GM18526 (cell line): ENCODE data around the gene PAM16.

ENCODE experiments used
- POLR2A ChIP-seq: IDR thresholded peaks from 3 replicates; pipeline ENCODE4 v1.6.1; 2011; ENCODE audit not compliant: insufficient read length; ENCODE audit errors: extremely low read depth

PAM16 gene

DNA sequence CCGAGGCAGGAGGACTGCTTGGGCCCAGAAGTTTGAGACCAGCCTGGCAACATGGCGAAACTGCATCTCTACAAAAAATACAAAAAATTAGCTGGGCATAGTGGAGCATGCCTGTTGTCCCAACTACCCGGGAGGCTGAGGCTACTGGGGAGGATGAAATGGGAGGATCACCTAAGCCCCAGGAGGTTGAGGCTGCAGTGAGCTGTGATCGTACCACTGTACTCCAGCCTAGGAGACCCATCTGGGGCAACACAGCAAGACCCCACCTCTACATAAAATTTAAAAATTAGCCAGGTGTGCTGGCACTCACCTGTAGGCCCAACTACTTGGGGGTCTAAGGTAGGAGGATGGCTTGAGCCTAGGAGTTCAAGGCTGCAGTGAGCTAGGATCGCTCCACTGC is 1.8 kb downstream of the PAM16 start:
- no peak for TF ChIP-seq POLR2A

GRCh38 chr16:4347765-4348509 is 3.2 kb downstream of the PAM16 start:
- no peak for TF ChIP-seq POLR2A

DNA sequence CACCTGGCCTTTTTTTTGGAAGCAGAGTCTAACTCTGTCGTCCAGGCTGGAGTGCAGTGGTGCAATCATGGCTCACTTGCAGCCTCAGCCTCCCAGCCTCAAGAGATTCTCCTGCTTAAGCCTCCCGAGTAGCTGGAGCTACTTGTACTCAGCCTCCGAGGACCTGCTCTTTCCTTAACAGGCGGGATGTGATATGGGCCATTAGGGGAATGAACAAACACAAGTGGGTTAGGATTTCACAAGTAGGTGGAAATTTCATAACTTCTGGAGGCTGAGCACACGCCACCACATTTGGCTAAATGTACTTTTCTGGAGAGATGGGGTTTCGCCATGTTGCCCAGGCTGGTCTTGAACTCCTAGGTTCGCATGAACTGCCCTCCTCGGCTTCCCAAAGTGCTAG is 4.1 kb downstream of the PAM16 start:
- no peak for TF ChIP-seq POLR2A

GRCh38 chr16:4345836-4346781 is 5.0 kb downstream of the PAM16 start:
- TF ChIP-seq POLR2A: no peak

DNA sequence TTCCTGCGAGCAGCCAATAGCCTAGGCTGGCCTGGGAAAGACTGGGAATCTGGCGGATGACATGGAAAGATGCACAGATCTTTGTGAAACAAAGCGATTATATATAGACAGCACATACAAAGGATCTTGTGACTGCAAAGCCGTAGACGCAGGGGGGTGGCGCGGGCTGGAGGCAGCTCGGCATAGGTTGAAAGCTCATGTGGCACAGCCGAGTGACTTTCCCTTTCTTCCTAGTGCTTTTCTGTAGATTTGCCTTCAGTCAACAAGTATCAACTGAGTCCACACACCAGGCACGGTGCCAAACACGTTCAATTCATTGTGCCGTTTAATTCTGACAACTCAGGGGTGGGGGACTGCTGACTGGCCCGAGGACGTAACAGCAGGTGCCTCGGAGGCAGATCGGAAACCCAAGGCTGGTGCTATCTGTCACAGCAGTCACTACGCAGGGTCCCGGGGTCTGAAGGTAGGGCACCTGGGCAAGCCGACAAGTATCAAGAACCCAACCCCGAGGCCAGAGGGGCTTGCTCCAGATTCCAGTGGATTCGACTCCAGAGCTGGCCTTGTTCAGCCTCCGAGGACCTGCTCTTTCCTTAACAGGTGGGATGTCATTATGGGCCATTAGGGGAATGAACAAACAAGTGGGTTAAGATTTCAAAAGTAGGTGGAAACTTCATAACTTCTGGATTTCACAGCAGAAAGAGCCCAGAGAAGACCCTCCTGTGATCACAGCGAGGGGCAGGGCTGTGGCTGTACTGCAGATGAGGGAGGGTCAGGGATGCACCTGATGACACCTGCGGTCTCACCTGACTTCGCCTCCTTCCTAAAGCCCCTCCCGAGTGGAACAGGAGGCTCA is 5.9 kb downstream of the PAM16 start:
- no peak for TF ChIP-seq POLR2A

DNA sequence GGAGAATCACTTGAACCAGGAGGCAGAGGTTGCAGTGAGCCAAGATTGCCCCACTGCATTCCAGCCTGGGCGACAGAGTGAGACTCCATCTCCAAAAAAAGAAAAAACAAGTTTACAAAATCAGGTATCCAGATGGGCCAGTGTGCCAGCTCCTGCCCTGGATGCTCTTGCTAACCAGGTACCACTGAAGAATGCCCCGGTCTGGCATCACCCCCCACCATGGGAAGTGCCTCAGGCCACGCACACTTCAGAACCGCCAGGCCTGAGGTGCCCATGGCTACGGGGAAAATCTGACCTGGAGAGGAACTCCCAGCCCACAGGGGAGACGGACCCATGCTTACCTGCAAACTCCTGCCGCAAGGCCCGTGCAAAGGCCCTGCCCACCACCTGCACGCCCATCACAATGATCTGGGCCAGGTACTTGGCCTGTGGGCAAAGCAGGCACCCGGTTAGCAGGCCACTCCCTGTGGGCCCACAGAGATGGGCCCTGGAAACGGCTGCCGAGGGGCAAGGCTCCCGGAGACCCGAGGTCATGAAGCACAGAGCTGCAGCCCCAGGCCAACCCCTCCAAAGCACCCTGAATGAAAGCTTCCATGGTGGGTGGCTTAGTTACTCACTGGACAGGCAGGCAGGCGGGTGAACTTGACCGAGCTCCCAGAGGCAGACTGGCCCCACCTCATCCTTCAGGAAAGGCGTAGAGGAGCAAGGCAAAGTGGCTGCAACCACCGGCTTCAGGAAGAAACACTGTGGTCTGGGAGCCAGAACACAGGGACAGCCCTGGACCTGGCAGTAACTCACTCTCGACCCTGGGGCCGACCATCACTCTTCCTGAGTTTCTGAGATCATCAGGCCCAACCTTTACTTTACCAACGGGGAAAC is 8.0 kb downstream of the PAM16 start:
- no peak for TF ChIP-seq POLR2A

DNA sequence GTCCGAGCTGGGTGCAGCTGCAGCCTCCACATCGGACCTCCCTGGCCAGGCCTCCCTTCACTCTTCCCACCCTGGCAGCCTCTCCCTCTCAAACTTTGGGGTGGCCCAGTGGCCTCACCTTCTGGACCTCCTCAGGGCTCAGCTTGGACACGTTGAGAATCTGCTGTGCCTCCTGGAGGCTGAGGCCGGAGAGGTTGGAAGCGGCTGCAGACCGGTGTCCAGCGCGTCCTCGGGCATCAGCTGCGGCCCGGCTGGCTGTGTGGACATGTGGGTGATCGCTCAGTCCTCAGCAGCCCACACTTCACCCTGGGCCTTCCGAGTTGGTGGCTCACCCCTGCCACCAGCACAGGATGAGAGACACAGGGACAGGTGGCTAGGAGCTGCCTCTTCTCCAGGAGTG is 9.9 kb downstream of the PAM16 start:
- no peak for TF ChIP-seq POLR2A

GRCh38 chr16:4340443-4340842 is 10.7 kb downstream of the PAM16 start:
- no peak for TF ChIP-seq POLR2A

GRCh38 chr16:4339909-4340308 is 11.2 kb downstream of the PAM16 start:
- no peak for TF ChIP-seq POLR2A

DNA sequence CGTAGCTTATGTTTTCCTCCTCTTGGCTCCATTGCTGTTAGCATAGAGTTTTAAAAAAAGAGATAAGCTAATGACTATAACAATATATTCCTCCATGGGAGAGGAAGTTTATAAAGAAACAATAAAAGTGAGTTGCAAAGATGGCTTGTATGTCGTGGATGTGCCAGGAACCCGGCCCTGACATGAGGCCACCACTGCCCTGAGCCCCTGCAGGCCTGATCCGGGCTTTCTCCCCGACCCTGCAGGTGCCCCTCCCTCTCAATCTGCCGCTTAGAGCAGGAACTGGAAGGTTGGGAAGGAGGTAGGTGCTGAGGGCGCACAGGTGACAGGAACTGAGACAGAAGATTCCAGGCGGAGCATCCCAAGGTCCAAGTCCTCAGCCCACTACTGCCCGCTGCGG is 11.7 kb downstream of the PAM16 start:
- TF ChIP-seq POLR2A: no peak

GRCh38 chr16:4338712-4339299 is 12.3 kb downstream of the PAM16 start:
- no peak for TF ChIP-seq POLR2A

DNA sequence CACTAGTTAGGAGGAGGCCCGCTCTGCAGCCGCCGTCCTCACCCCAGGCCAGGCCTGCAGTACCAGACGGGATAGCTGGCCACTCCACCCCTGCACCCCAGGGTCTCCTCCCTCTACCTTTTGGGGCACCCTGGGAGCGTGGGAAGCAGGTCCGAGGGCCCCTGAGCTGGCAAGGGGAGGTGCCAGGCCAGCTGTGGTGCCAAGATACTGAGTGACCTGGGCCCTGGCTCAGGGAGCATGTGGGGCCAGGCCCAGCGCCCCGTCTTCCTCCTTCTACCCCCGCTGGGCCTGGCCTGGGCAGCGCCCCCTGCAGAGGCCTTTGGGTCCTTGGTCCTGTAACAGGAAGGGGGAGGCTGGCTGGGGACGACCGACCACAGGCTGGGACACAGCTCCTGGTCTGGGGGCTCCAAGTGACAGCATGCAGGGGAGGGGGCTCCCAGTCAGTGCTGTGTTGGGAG is 13.0 kb downstream of the PAM16 start:
- no peak for TF ChIP-seq POLR2A

- TF ChIP-seq POLR2A: no peak
Observed at GRCh38 chr16:4337540-4338088, 13.5 kb downstream of the PAM16 start.
